Peyer's patch (tissue), 4 donors: Measurements from ENCODE around the gene GLB1L3.

Experiments
- CTCF ChIP-seq, 6 experiments: fragments of 450-650 bp in 4 of 6; fragments of 200-600 bp in 2 of 6; sonication (generic) in 1 of 6; IDR thresholded peaks; one replicate each; pipeline ENCODE4 v1.5.1; 2017 to 2019; ENCODE audit warnings: antibody characterized with exemption in 6 of 6, mild to moderate bottlenecking in 3 of 6, moderate library complexity in 1 of 6
- POLR2A ChIP-seq, 2 donors: fragments of 450-650 bp; IDR thresholded peaks; one replicate each; pipeline ENCODE4 v1.5.1; 2017; ENCODE audit warnings: antibody characterized with exemption in 2 of 2, mild to moderate bottlenecking in 2 of 2, moderate library complexity in 2 of 2

- no peak for TF ChIP-seq CTCF (IDR thresholded peaks at IDR 0.05)
- no peak for TF ChIP-seq POLR2A (IDR thresholded peaks at IDR 0.05)
Observed at GRCh38 chr11:134278356-134278755, 2.2 kb downstream of the GLB1L3 start.
